ENCODE results near the gene NAGS.

Gene NAGS

GRCh38 chr17:44000141-44000860, 4.1 kb upstream of the NAGS start:
- ATAC-seq, result no peak
- TF ChIP-seq, protein P1, sequence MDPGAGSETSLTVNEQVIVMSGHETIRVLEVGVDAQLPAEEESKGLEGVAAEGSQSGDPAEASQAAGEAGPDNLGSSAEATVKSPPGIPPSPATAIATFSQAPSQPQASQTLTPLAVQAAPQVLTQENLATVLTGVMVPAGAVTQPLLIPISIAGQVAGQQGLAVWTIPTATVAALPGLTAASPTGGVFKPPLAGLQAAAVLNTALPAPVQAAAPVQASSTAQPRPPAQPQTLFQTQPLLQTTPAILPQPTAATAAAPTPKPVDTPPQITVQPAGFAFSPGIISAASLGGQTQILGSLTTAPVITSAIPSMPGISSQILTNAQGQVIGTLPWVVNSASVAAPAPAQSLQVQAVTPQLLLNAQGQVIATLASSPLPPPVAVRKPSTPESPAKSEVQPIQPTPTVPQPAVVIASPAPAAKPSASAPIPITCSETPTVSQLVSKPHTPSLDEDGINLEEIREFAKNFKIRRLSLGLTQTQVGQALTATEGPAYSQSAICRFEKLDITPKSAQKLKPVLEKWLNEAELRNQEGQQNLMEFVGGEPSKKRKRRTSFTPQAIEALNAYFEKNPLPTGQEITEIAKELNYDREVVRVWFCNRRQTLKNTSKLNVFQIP (CRISPR knock-in tag; IDR thresholded peaks at IDR 0.05; ENCODE audit: borderline replicate concordance, low read depth), result no peak
- TF ChIP-seq SNAI2 (CRISPR knock-in tag; IDR thresholded peaks at IDR 0.05), result no peak
- TF ChIP-seq ZC3H10 (CRISPR knock-in tag; IDR thresholded peaks at IDR 0.05), result no peak
- no peak for TF ChIP-seq ZFP30 (CRISPR knock-in tag; IDR thresholded peaks at IDR 0.05)
- TF ChIP-seq ESRRG (CRISPR knock-in tag; IDR thresholded peaks at IDR 0.05), result no peak
- no peak for TF ChIP-seq GLIS3 (CRISPR knock-in tag; IDR thresholded peaks at IDR 0.05)
- no peak for TF ChIP-seq ARNTL (CRISPR knock-in tag; IDR thresholded peaks at IDR 0.05; ENCODE audit: borderline replicate concordance, low read depth)
- TF ChIP-seq BACH2 (CRISPR knock-in tag; IDR thresholded peaks at IDR 0.05; ENCODE audit: borderline replicate concordance), result no peak

- TF ChIP-seq CSDC2 (CRISPR knock-in tag; IDR thresholded peaks at IDR 0.05) (no peak), ZFP30 (CRISPR knock-in tag; IDR thresholded peaks at IDR 0.05) (no peak), TSHZ2 (CRISPR knock-in tag; IDR thresholded peaks at IDR 0.05) (no peak), ISL1 (CRISPR knock-in tag; IDR thresholded peaks at IDR 0.05) (no peak), BACH2 (CRISPR knock-in tag; IDR thresholded peaks at IDR 0.05; ENCODE audit: borderline replicate concordance) (no peak), SNAI2 (CRISPR knock-in tag; IDR thresholded peaks at IDR 0.05) (no peak), ZFP3 (CRISPR knock-in tag; IDR thresholded peaks at IDR 0.05) (no peak), ZNF8 (CRISPR knock-in tag; IDR thresholded peaks at IDR 0.05) (no peak), ZNF565 (CRISPR knock-in tag; conservative IDR thresholded peaks at IDR 0.05; ENCODE audit: low read depth) (no peak), GLIS3 (CRISPR knock-in tag; IDR thresholded peaks at IDR 0.05) (no peak), TOX (CRISPR knock-in tag; IDR thresholded peaks at IDR 0.05; ENCODE audit: borderline replicate concordance) (no peak)
- TF ChIP-seq, protein P2, sequence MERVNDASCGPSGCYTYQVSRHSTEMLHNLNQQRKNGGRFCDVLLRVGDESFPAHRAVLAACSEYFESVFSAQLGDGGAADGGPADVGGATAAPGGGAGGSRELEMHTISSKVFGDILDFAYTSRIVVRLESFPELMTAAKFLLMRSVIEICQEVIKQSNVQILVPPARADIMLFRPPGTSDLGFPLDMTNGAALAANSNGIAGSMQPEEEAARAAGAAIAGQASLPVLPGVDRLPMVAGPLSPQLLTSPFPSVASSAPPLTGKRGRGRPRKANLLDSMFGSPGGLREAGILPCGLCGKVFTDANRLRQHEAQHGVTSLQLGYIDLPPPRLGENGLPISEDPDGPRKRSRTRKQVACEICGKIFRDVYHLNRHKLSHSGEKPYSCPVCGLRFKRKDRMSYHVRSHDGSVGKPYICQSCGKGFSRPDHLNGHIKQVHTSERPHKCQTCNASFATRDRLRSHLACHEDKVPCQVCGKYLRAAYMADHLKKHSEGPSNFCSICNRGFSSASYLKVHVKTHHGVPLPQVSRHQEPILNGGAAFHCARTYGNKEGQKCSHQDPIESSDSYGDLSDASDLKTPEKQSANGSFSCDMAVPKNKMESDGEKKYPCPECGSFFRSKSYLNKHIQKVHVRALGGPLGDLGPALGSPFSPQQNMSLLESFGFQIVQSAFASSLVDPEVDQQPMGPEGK (CRISPR knock-in tag; IDR thresholded peaks at IDR 0.05; ENCODE audit: borderline replicate concordance), result no peak
- no peak for ATAC-seq
Measured at GRCh38 chr17:44000871-44001460, 3.5 kb upstream of the NAGS start.

GRCh38 chr17:44001461-44001920, 2.9 kb upstream of the NAGS start:
- TF ChIP-seq ZFP30 (CRISPR knock-in tag; IDR thresholded peaks at IDR 0.05) (no peak), ZNF565 (CRISPR knock-in tag; conservative IDR thresholded peaks at IDR 0.05; ENCODE audit: low read depth) (no peak), ZNF8 (CRISPR knock-in tag; IDR thresholded peaks at IDR 0.05) (no peak), ZNF70 (CRISPR knock-in tag; IDR thresholded peaks at IDR 0.05) (no peak), RARB (CRISPR knock-in tag; IDR thresholded peaks at IDR 0.05) (no peak), GLIS3 (CRISPR knock-in tag; IDR thresholded peaks at IDR 0.05) (no peak), ISL1 (CRISPR knock-in tag; IDR thresholded peaks at IDR 0.05) (no peak)
- ATAC-seq, result no peak

- no peak for ATAC-seq
- TF ChIP-seq, protein P3, sequence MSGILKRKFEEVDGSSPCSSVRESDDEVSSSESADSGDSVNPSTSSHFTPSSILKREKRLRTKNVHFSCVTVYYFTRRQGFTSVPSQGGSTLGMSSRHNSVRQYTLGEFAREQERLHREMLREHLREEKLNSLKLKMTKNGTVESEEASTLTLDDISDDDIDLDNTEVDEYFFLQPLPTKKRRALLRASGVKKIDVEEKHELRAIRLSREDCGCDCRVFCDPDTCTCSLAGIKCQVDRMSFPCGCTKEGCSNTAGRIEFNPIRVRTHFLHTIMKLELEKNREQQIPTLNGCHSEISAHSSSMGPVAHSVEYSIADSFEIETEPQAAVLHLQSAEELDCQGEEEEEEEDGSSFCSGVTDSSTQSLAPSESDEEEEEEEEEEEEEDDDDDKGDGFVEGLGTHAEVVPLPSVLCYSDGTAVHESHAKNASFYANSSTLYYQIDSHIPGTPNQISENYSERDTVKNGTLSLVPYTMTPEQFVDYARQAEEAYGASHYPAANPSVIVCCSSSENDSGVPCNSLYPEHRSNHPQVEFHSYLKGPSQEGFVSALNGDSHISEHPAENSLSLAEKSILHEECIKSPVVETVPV (CRISPR knock-in tag; IDR thresholded peaks at IDR 0.05), result no peak
- TF ChIP-seq PPARA (CRISPR knock-in tag; IDR thresholded peaks at IDR 0.05; ENCODE audit: borderline replicate concordance), result no peak
- no peak for TF ChIP-seq ISL1 (CRISPR knock-in tag; IDR thresholded peaks at IDR 0.05)
- TF ChIP-seq BACH2 (CRISPR knock-in tag; IDR thresholded peaks at IDR 0.05; ENCODE audit: borderline replicate concordance), result no peak
- TF ChIP-seq TSHZ2 (CRISPR knock-in tag; IDR thresholded peaks at IDR 0.05), result no peak
- no peak for TF ChIP-seq OSR1 (CRISPR knock-in tag; IDR thresholded peaks at IDR 0.05)
- TF ChIP-seq SNAI2 (CRISPR knock-in tag; IDR thresholded peaks at IDR 0.05), result no peak
- TF ChIP-seq ZNF70 (CRISPR knock-in tag; IDR thresholded peaks at IDR 0.05), result no peak
- TF ChIP-seq, protein P4, sequence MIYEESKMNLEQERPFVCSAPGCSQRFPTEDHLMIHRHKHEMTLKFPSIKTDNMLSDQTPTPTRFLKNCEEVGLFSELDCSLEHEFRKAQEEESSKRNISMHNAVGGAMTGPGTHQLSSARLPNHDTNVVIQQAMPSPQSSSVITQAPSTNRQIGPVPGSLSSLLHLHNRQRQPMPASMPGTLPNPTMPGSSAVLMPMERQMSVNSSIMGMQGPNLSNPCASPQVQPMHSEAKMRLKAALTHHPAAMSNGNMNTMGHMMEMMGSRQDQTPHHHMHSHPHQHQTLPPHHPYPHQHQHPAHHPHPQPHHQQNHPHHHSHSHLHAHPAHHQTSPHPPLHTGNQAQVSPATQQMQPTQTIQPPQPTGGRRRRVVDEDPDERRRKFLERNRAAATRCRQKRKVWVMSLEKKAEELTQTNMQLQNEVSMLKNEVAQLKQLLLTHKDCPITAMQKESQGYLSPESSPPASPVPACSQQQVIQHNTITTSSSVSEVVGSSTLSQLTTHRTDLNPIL (CRISPR knock-in tag; IDR thresholded peaks at IDR 0.05; ENCODE audit: low read depth), result no peak
Measured at GRCh38 chr17:44002141-44002848, 2.1 kb upstream of the NAGS start.
